H1 (cell line): ENCODE measurements around the gene ACSF3. TPM values are rescaled to one million over a fixed set of nuclear protein-coding genes. Genes with fewer than 3 reads are reported as not detected.

ENCODE experiments used
- CHD1 ChIP-seq: IDR thresholded peaks from 2 replicates; pipeline ENCODE4 v1.6.1; 2012; ENCODE audit warnings: low read depth, low read length, improper control_type of control experiment
- E2F6 ChIP-seq: IDR thresholded peaks from 2 replicates; pipeline ENCODE4 v1.6.1; 2012; ENCODE audit warnings: inconsistent platforms
- TEAD4 ChIP-seq: IDR thresholded peaks from 2 replicates; pipeline ENCODE4 v1.6.1; 2012; ENCODE audit warnings: low read depth, low read length, inconsistent platforms, mixed read lengths
- polyA plus RNA-seq, 7 experiments: library from polyadenylated mRNA; depleted of rRNA in 3 of 7; stranded (reverse) in 5 of 7; unstranded in 2 of 7; fragments of >200 nt in 5 of 7; fragments of 200-250 nt in 2 of 7; gene quantifications; 1 replicate in 5 of 7; 2 replicates in 1 of 7; 4 replicates in 1 of 7; pipeline versions ENCODE4 v1.2.1 to v1.2.3, GENCODE V29; 2011 to 2013; ENCODE audit warnings: missing spikeins in 2 of 7, mixed read lengths in 2 of 7
- total RNA-seq: library from RNA; stranded (reverse); fragmentation: NEBNext Ultra II Directional; extraction: Animal tissue kit (Norgen Biotek cat#: 25700); gene quantifications from 2 replicates; pipeline ENCODE4 v1.2.1, GENCODE V29; 2021

ACSF3 gene
- total and polyA plus RNA-seq, 2 of the 8 experiments (the other 6 are each of a cell fraction or from before 2014, with no cell fraction given), result 15.6 to 22.9 TPM

- no peak for TF ChIP-seq E2F6
- no peak for TF ChIP-seq TEAD4
- no peak for TF ChIP-seq CHD1
Observed at GRCh38 chr16:89121691-89122321, 28.2 kb downstream of the ACSF3 start (continued).
